HG03280 (cell line): Measurements from ENCODE around the gene TMA7.

Source experiments
- ATAC-seq: cut with Tn5 transposase; IDR thresholded peaks from one replicate; pipeline ENCODE4 v1.9.1; 2021; ENCODE audit warnings: mild to moderate bottlenecking, moderate library complexity; ENCODE audit not compliant: unreplicated experiment

Gene TMA7

DNA sequence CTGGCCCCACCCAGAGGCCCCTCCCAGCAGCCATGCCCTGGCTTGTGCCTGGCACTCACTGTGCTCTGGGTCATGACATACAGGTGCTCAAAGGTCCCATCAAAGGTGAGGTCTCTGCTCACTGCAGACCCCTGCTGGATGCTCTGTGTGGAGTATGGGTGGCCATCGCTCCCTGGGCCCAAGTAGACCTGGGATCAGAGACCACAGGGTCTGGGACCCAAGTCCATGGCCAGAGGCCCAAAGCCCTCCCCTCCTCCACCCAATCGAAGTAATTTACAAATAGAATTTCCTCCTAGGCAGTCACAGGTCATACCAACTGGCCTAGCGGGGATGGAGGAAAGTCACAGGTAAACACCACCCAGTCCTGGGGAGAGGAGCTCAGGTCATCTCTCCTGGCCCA is 17.8 kb upstream of the TMA7 start:
- ATAC-seq = no peak

GRCh38 chr3:48422681-48423080 is 17.4 kb upstream of the TMA7 start:
- no peak for ATAC-seq

DNA sequence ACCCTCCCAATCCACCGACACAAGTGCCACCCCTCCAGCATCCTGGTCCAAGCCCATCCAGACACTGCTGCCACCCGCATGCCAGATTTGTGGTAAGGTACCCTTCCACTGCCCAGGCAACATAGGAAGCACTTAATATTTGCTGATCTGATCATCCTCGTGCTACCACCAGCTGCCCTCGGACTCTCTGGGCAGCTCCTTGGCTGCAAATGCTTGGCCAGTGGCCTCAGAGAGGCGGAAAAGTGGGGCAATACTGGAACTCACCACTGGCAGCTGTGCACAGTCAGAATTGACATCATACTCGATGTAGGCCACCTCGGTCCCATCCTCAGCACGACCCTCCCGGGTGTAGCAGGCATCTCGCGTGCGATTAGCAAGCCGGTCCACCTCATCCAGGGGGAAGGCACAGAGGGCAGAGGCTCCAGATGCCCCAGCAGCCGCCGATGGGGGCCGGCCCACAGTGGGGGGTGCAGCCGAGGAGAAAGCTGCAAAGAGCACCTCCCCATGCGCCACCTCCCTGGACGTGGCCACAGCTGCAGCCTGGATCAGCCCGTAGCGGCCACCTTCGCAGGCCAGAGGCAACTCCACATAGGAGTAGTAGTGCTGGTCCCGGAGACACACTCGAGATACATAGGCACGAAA is 16.7 kb upstream of the TMA7 start:
- ATAC-seq = no peak

DNA sequence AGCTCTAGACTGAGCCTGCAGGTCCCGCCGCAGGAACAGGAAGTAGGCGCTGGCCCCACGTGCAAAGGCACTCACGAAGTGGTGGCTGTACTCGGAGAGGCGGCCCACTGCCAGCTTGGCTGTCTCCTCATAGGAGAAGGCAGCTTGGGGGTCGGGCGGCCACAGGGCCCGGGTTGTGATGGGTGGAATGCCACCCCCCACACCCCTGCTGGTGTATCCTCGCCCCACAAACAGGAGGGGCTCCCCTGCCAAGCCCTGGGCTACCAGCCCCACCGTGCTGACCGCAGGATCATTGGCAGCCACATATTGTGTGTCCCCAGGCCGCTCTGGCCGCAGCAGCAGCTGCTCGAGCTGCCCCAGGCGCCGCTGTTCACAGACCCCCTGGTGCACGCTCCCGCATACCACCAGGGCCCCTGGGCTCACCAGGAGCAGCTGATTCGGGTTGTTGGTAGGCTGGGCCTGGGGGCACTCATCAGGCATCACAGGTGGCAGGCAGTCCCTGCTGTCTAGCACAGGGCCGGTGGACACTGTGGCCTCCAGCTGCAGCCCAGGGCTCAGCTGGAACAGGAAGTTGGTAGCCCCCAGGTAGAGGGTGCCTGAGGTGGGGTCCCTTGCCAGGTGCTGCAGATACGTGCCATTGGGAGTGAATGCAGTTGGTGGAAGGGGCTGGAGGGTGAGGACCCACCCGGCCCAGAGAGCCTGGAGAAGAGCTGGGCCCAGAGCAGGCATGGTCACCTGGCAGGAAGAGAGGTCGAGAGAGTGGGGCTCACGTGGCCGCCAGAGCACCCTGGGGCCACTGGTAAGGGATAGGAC is 16.0 kb upstream of the TMA7 start:
- no peak for ATAC-seq

- no peak for ATAC-seq
Measured at GRCh38 chr3:48425281-48425812, 14.7 kb upstream of the TMA7 start.

- no peak for ATAC-seq
Measured at GRCh38 chr3:48426401-48426909, 13.6 kb upstream of the TMA7 start.

DNA sequence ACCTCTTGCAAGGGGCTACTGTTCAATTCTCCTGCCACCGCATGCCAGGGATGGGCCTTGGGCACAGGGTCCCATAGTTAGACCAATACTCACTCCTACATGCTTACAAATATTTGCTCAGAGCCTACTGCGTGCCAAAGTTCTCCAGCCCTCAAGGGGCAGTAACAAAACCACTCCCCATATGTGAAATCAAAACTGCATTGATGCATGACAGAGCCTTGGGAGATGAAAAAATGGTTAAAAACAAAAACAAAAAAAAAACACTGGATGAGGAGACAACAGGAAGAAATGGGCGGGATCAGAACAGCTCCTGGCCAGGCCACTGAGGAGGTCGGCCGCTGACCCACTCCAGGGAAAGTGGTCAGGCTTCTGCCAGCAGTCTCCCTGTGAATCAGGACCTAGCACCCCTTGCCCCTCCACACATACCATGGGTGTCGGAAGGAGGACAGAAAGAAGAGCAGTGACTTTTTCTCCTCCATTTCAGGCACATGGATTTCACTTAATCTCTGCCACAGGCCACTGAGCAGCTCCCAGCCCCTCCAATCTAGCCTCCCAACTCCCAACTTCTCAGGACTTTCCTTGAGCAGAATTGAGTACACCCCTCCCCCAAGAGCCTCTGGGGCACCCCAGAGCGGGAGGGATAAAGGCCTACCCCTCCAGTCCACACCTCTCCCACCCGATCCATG is 13.0 kb upstream of the TMA7 start:
- no peak for ATAC-seq

DNA sequence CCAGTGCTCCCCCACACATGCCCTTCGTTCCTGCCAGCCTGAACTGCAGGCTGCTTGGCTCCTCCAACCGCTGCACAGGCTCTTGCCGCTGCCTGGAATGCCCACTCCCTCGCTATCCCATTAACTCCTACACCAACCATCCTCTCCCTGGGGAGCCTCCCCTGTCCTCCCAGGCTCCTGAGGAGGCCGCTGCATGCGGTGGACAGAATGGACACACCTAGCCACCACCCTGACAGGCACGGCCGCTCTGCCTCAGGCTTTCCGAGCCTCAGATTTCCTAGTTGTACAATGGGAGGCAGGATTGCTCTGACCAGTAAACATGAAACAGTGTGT is 12.5 kb upstream of the TMA7 start:
- ATAC-seq = no peak

DNA sequence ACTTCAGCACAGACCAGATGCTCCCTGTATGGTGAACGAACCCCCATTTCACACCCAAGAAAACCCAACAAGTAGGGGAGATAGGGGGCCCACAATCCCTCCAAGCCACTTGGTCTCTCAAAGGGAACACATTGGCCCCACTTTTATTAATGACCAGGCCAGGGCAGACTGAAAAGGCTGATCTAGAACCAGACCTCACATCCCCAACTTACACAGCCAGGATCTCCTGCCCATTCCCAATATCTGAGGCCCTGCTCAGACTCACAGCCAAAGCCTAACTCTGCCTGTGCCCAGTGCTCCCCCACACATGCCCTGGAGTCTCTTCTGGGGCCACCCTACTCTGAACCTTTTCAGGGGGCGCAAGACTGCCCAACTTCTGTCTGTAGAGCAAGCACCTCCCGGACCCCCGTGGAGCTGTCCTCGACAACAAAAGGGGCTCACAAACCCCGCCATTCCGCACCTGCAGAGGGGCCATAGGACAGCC is 11.9 kb upstream of the TMA7 start:
- ATAC-seq = no peak

DNA sequence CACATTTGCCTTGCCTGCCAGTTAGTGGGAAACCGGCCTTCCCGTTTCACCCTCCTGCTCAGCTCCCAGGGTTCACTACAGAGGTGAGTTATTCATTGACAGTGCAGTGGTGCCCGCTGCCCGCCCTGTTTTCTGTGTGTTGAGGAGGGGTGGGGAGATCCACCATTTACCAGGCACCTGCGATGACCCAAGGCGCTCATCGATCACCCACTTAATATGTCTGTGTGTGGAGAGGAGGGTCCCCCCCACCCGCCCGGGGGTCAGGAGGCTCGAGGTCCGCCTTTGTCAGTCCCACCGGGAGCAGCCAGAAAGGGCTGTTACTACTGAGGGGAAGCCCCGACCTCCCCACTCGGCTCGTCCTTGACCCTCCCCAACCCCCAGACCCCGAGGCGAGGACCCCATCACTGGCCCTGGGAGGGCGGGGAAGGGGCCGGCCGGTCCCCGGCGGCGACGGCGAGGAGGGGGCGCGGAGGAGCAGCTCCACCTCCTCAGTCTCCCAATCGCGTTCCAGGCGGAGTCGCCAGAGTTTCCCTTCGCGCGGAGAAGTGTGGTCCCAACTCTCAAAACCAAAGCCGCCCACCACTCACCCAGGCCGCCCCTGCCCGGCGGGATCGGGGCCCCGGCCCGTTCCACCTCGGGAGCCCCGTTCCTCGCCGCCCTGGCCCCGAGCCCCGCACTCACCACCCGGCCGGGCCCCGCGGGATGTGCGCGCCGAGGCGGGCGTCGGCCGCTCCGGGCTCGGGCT is 11.3 kb upstream of the TMA7 start:
- ATAC-seq = peak; percentile 39

DNA sequence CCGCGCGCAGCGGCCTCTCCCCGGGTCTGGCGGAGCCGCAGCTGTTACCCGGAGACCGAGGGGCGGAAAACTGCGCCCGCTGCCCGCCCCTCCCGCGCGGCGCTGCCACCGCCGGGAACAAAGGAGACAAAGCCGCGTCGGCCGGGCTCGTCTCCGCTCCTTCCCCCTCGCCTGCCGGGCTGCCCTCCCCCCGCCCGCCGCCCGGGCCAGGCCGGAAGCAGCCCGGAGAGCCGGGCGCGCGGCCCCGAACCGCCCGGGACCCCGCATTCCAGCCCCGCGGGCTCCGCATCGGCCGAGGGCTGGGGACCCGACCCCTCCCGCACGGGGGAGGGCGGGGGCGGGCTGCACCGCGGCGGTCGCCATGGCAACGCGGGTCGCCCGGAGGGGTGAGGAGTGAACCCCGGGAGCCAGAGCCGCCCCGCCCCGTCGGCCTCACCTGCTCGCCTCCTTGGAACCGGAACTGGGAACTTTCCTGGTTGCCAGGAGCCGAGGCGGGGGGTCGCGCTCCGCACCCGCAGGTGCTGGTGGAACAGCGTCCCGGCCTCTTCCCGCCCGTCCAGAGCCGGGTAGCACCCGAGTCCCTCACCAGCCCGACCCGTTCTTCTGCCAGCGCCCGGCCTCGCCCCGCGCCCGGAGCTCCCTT is 10.6 kb upstream of the TMA7 start:
- ATAC-seq = peak; percentile 42

- ATAC-seq = no peak
Measured at GRCh38 chr3:48429960-48430707, 9.9 kb upstream of the TMA7 start, which contains the start of gene PLXNB1. Gene PLXNB1, minus strand, starts transcription at chr3:48430086. Its CDS starts 5,475 bp downstream, at chr3:48424611.

- no peak for ATAC-seq
Measured at GRCh38 chr3:48430708-48431101, 9.4 kb upstream of the TMA7 start.

GRCh38 chr3:48431224-48432029 is 8.6 kb upstream of the TMA7 start:
- ATAC-seq = no peak

DNA sequence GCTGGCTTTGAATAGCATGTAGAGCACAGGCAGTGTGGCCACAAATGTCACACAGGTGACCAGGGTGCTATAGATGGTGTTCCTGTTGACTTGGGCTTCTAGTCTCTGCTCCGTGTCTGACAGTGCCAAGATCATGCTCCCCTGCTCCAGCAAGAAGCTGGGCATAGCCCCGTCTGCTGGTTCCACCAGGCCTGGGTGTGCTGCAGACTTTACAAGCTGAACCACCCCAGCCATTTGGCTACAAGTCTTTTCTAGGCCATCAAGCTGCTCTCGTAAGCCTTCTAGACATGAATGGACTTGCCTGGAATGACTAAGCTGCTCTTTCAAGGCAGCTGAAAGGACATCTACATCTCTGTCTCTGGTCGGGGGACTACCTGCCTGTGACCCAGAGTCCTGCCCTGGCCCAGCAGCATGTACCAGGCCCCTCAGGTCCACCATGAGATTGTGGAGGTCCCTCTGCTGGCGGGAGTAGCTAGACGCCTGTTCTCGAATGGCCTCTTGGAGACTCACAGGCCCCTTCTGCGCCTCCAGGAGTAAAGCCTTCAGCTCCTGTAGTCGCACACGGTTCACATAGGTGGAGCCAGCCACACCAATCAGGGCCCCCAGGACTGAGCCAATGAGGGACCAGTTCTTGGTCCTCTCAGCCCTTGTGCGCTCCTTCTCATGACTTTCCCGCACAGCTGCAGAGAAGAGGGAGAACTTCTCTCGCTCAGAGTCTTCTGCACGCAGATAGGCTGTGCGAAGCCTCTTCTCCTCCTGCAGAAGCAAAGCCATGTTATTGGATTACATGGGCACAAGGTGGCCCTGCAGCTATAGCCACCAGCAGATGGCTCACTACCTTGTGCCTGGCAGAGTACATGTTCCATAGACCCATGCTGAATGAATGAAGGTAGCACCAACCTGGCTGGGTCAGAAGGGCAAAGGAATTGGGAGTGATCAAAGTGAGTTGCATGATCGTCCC is 7.4 kb upstream of the TMA7 start:
- no peak for ATAC-seq

DNA sequence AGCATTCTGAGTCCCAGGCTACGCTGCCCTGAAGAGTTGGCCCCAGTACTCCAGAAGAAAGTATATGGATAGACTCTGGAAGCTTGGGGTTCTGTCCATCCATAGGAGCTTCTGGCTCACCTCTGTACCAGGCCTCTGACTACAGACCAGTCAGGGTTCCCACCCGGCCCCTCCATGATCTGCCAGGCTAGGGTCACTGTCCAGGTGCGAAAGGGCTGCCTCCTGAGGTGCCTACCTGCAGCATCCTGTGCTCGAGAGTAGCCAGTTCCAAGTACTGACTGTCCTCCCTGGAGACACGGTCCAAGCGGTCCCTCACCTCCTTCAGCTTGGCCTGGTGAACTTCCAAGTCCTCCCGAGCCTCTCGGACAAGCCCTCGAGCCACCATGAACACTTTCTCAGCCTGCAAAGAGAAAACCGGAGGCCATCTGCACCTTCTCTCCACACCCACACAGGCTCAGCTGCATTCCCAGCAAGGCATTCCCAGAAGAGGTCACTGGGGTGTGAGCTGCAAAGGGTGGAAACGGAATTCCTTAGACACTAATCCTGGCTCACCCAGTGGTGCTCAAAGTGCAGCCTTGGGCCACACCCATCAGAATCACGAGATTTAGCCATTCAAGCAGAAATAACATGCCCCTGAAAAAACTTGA is 6.5 kb upstream of the TMA7 start:
- no peak for ATAC-seq

DNA sequence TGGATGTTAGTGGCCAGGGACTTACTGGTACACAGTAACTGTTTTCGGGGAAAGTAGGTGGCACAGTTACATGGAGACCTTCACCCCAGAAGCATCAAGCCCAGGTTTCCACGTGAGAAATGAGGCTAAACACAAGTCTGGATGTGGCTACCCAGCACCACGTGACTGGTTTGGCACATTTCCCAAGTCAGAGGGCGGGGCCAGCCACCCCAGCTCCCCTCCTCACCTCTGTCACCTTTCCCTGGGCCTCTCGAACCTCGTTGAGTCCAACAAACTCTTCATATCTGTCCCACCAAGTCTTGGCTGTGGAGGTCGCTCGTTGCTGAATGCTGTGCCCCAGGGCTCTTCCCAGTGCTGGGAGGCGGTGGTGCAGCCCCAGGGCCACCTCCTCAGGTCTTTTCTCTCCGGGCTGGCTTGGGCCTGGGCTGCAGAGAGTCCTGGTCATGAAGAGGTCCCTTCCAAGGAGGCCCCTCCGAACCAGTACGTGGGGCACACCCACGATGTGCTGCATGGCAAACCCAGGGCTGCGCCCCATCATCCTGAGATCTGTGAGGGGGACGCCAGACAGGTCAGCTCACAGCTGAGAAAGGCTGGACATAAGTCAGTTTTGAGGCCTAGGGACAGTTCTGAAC is 5.3 kb upstream of the TMA7 start:
- ATAC-seq = no peak
